ENCODE measurements around the gene CDK14.

CDK14 gene

GRCh38 chr7:90955641-90956207, 359.6 kb downstream of the CDK14 start:
- H3K4me3 ChIP-seq (ENCODE audit: low read length), result no peak overlapping the region
- H3K4me1 ChIP-seq (ENCODE audit: control insufficient read depth, insufficient read depth, low read length), result peaks cover 6% of the 10 kb centered on the region
- H3K36me3 ChIP-seq (ENCODE audit: control insufficient read depth, insufficient read depth, low read length), result no peaks in the 10 kb centered on the region
- no peaks in the 10 kb centered on the region for H3K27me3 ChIP-seq (ENCODE audit: control insufficient read depth, insufficient read depth, low read length)
- no peak overlapping the region for H3K9ac ChIP-seq (ENCODE audit: low read length)
- no peak overlapping the region for H3K27ac ChIP-seq (ENCODE audit: low read depth, low read length)

GRCh38 chr7:90957883-90958282, 361.8 kb downstream of the CDK14 start:
- no peaks in the 10 kb centered on the region for H3K27me3 ChIP-seq (ENCODE audit: control insufficient read depth, insufficient read depth, low read length)
- H3K4me3 ChIP-seq (ENCODE audit: low read length), result no peak overlapping the region
- H3K27ac ChIP-seq (ENCODE audit: low read depth, low read length), result no peak overlapping the region
- no peak overlapping the region for H3K9ac ChIP-seq (ENCODE audit: low read length)
- no peaks in the 10 kb centered on the region for H3K36me3 ChIP-seq (ENCODE audit: control insufficient read depth, insufficient read depth, low read length)
- H3K4me1 ChIP-seq (ENCODE audit: control insufficient read depth, insufficient read depth, low read length), result peaks cover 6% of the 10 kb centered on the region

GRCh38 chr7:90958647-90959046, 362.5 kb downstream of the CDK14 start:
- Histone ChIP-seq H3K9ac (ENCODE audit: low read length) (no peak overlapping the region), H3K27ac (ENCODE audit: low read depth, low read length) (no peak overlapping the region), H3K4me1 (ENCODE audit: control insufficient read depth, insufficient read depth, low read length) (peaks cover 6% of the 10 kb centered on the region), H3K4me3 (ENCODE audit: low read length) (no peak overlapping the region), H3K27me3 (ENCODE audit: control insufficient read depth, insufficient read depth, low read length) (no peaks in the 10 kb centered on the region), H3K36me3 (ENCODE audit: control insufficient read depth, insufficient read depth, low read length) (no peaks in the 10 kb centered on the region)

- Histone ChIP-seq H3K4me1 (ENCODE audit: control insufficient read depth, insufficient read depth, low read length) (peaks cover 6% of the 10 kb centered on the region), H3K36me3 (ENCODE audit: control insufficient read depth, insufficient read depth, low read length) (no peaks in the 10 kb centered on the region), H3K27ac (ENCODE audit: low read depth, low read length) (no peak overlapping the region), H3K9ac (ENCODE audit: low read length) (no peak overlapping the region), H3K27me3 (ENCODE audit: control insufficient read depth, insufficient read depth, low read length) (no peaks in the 10 kb centered on the region), H3K4me3 (ENCODE audit: low read length) (no peak overlapping the region)
Observed at GRCh38 chr7:90961037-90961725, 365.1 kb downstream of the CDK14 start.

- no peaks in the 10 kb centered on the region for H3K36me3 ChIP-seq (ENCODE audit: control insufficient read depth, insufficient read depth, low read length)
- no peaks in the 10 kb centered on the region for H3K4me1 ChIP-seq (ENCODE audit: control insufficient read depth, insufficient read depth, low read length)
- H3K27ac ChIP-seq (ENCODE audit: low read depth, low read length), result no peak overlapping the region
- no peaks in the 10 kb centered on the region for H3K27me3 ChIP-seq (ENCODE audit: control insufficient read depth, insufficient read depth, low read length)
- H3K4me3 ChIP-seq (ENCODE audit: low read length), result no peak overlapping the region
- H3K9ac ChIP-seq (ENCODE audit: low read length), result no peak overlapping the region
Observed at GRCh38 chr7:90965211-90965610, 369.1 kb downstream of the CDK14 start.

- no peak overlapping the region for H3K27ac ChIP-seq (ENCODE audit: low read depth, low read length)
- H3K4me3 ChIP-seq (ENCODE audit: low read length), result no peak overlapping the region
- H3K27me3 ChIP-seq (ENCODE audit: control insufficient read depth, insufficient read depth, low read length), result no peaks in the 10 kb centered on the region
- H3K9ac ChIP-seq (ENCODE audit: low read length), result no peak overlapping the region
- no peaks in the 10 kb centered on the region for H3K4me1 ChIP-seq (ENCODE audit: control insufficient read depth, insufficient read depth, low read length)
- H3K36me3 ChIP-seq (ENCODE audit: control insufficient read depth, insufficient read depth, low read length), result no peaks in the 10 kb centered on the region
Observed at GRCh38 chr7:90966346-90966745, 370.2 kb downstream of the CDK14 start.

- no peaks in the 10 kb centered on the region for H3K27me3 ChIP-seq (ENCODE audit: control insufficient read depth, insufficient read depth, low read length)
- H3K4me1 ChIP-seq (ENCODE audit: control insufficient read depth, insufficient read depth, low read length), result no peaks in the 10 kb centered on the region
- no peak overlapping the region for H3K9ac ChIP-seq (ENCODE audit: low read length)
- H3K4me3 ChIP-seq (ENCODE audit: low read length), result no peak overlapping the region
- H3K27ac ChIP-seq (ENCODE audit: low read depth, low read length), result no peak overlapping the region
- H3K36me3 ChIP-seq (ENCODE audit: control insufficient read depth, insufficient read depth, low read length), result no peaks in the 10 kb centered on the region
Observed at GRCh38 chr7:90968871-90969270, 372.8 kb downstream of the CDK14 start.

GRCh38 chr7:90972906-90973550, 376.9 kb downstream of the CDK14 start:
- H3K9ac ChIP-seq (ENCODE audit: low read length), result no peak overlapping the region
- no peaks in the 10 kb centered on the region for H3K36me3 ChIP-seq (ENCODE audit: control insufficient read depth, insufficient read depth, low read length)
- H3K27ac ChIP-seq (ENCODE audit: low read depth, low read length), result no peak overlapping the region
- no peak overlapping the region for H3K4me3 ChIP-seq (ENCODE audit: low read length)
- H3K4me1 ChIP-seq (ENCODE audit: control insufficient read depth, insufficient read depth, low read length), result no peaks in the 10 kb centered on the region
- no peaks in the 10 kb centered on the region for H3K27me3 ChIP-seq (ENCODE audit: control insufficient read depth, insufficient read depth, low read length)

GRCh38 chr7:90977056-90977455, 380.9 kb downstream of the CDK14 start:
- Histone ChIP-seq H3K36me3 (ENCODE audit: control insufficient read depth, insufficient read depth, low read length) (no peaks in the 10 kb centered on the region), H3K4me1 (ENCODE audit: control insufficient read depth, insufficient read depth, low read length) (no peaks in the 10 kb centered on the region), H3K27ac (ENCODE audit: low read depth, low read length) (no peak overlapping the region), H3K27me3 (ENCODE audit: control insufficient read depth, insufficient read depth, low read length) (no peaks in the 10 kb centered on the region), H3K9ac (ENCODE audit: low read length) (no peak overlapping the region), H3K4me3 (ENCODE audit: low read length) (no peak overlapping the region)

GRCh38 chr7:90980545-90980944, 384.4 kb downstream of the CDK14 start:
- H3K4me3 ChIP-seq (ENCODE audit: low read length), result no peak overlapping the region
- H3K9ac ChIP-seq (ENCODE audit: low read length), result no peak overlapping the region

GRCh38 chr7:90982228-90982627, 386.1 kb downstream of the CDK14 start:
- H3K36me3 ChIP-seq (ENCODE audit: control insufficient read depth, insufficient read depth, low read length), result no peaks in the 10 kb centered on the region
- H3K4me3 ChIP-seq (ENCODE audit: low read length), result no peak overlapping the region
- H3K4me1 ChIP-seq (ENCODE audit: control insufficient read depth, insufficient read depth, low read length), result no peaks in the 10 kb centered on the region
- H3K27ac ChIP-seq (ENCODE audit: low read depth, low read length), result no peak overlapping the region
- no peak overlapping the region for H3K9ac ChIP-seq (ENCODE audit: low read length)
- H3K27me3 ChIP-seq (ENCODE audit: control insufficient read depth, insufficient read depth, low read length), result no peaks in the 10 kb centered on the region

More at GRCh38 chr7:90980545-90980944, 384.4 kb downstream of the CDK14 start:
- H3K27ac ChIP-seq (ENCODE audit: low read depth, low read length), result no peak overlapping the region
- no peaks in the 10 kb centered on the region for H3K4me1 ChIP-seq (ENCODE audit: control insufficient read depth, insufficient read depth, low read length)
- no peaks in the 10 kb centered on the region for H3K27me3 ChIP-seq (ENCODE audit: control insufficient read depth, insufficient read depth, low read length)
- no peaks in the 10 kb centered on the region for H3K36me3 ChIP-seq (ENCODE audit: control insufficient read depth, insufficient read depth, low read length)

GRCh38 chr7:90984692-90985091, 388.6 kb downstream of the CDK14 start:
- Histone ChIP-seq H3K4me1 (ENCODE audit: control insufficient read depth, insufficient read depth, low read length) (no peaks in the 10 kb centered on the region), H3K27ac (ENCODE audit: low read depth, low read length) (no peak overlapping the region), H3K36me3 (ENCODE audit: control insufficient read depth, insufficient read depth, low read length) (no peaks in the 10 kb centered on the region), H3K27me3 (ENCODE audit: control insufficient read depth, insufficient read depth, low read length) (no peaks in the 10 kb centered on the region), H3K4me3 (ENCODE audit: low read length) (no peak overlapping the region), H3K9ac (ENCODE audit: low read length) (no peak overlapping the region)

- H3K27ac ChIP-seq (ENCODE audit: low read depth, low read length), result no peak overlapping the region
- H3K4me1 ChIP-seq (ENCODE audit: control insufficient read depth, insufficient read depth, low read length), result no peaks in the 10 kb centered on the region
- H3K9ac ChIP-seq (ENCODE audit: low read length), result no peak overlapping the region
- no peaks in the 10 kb centered on the region for H3K27me3 ChIP-seq (ENCODE audit: control insufficient read depth, insufficient read depth, low read length)
- no peak overlapping the region for H3K4me3 ChIP-seq (ENCODE audit: low read length)
- H3K36me3 ChIP-seq (ENCODE audit: control insufficient read depth, insufficient read depth, low read length), result no peaks in the 10 kb centered on the region
Observed at GRCh38 chr7:90988516-90988915, 392.4 kb downstream of the CDK14 start.
